GM23338 (cell line): ENCODE results near the gene TSPAN3. TPM values are rescaled to one million over a fixed set of nuclear protein-coding genes. Genes with fewer than 3 reads are reported as not detected.

ENCODE experiments used
- ATAC-seq: fragments of 200-7000 bp; cut with Tn5 transposase; 3 replicates; pipeline ENCODE4 v1.9.1; 2020
- DNase-seq: peaks from one replicate; pipeline ENCODE4 v3.0.0-alpha.2; 2015; ENCODE audit warnings: low spot score
- H2AFZ ChIP-seq: fragments of 200-600 bp; sonication (generic); 2 replicates; pipeline ENCODE4 v1.8.0; 2016; ENCODE audit warnings: antibody characterized with exemption, mild to moderate bottlenecking, moderate library complexity
- H3F3A ChIP-seq: fragments of 200-600 bp; sonication (generic); replicated peaks from 2 replicates; pipeline ENCODE4 v1.8.0; 2017; ENCODE audit warnings: antibody characterized with exemption, mixed run types, low read depth
- H3K27ac ChIP-seq: fragments of 200-600 bp; sonication (generic); 2 replicates; pipeline ENCODE4 v1.6.1; 2016; ENCODE audit warnings: low read depth
- H3K27me3 ChIP-seq: fragments of 200-600 bp; sonication (generic); 2 replicates; pipeline ENCODE4 v1.8.0; 2016; ENCODE audit warnings: mild to moderate bottlenecking, mixed run types, moderate library complexity; ENCODE audit not compliant: insufficient read depth
- H3K36me3 ChIP-seq: fragments of 200-600 bp; sonication (generic); 2 replicates; pipeline ENCODE4 v1.8.0; 2016; ENCODE audit warnings: mild to moderate bottlenecking; ENCODE audit not compliant: insufficient read depth
- H3K4me1 ChIP-seq: fragments of 200-600 bp; sonication (generic); 2 replicates; pipeline ENCODE4 v1.8.0; 2016; ENCODE audit warnings: mild to moderate bottlenecking, moderate library complexity; ENCODE audit not compliant: insufficient read depth
- H3K4me2 ChIP-seq: fragments of 200-600 bp; sonication (generic); 2 replicates; pipeline ENCODE4 v1.7.1; 2017; ENCODE audit warnings: mixed run types
- H3K4me3 ChIP-seq: fragments of 200-600 bp; sonication (generic); 2 replicates; pipeline ENCODE4 v1.6.1; 2016; ENCODE audit warnings: mixed run types
- H3K79me2 ChIP-seq: fragments of 200-600 bp; sonication (generic); replicated peaks from 2 replicates; pipeline ENCODE4 v1.8.0; 2017; ENCODE audit warnings: mild to moderate bottlenecking; ENCODE audit not compliant: insufficient read depth
- H3K9me2 ChIP-seq: fragments of 200-600 bp; sonication (generic); 2 replicates; pipeline ENCODE4 v1.8.0; 2017; ENCODE audit not compliant: insufficient read depth
- H4K20me1 ChIP-seq: fragments of 200-600 bp; sonication (generic); replicated peaks from 2 replicates; pipeline ENCODE4 v1.8.0; 2017; ENCODE audit warnings: mild to moderate bottlenecking; ENCODE audit not compliant: insufficient read depth
- H3K27ac Mint-ChIP-seq: 2 replicates; pipeline ENCODE4 v1.8.0; 2020; ENCODE audit warnings: inconsistent platforms, mild to moderate bottlenecking, moderate library complexity, mixed read lengths
- H3K27me3 Mint-ChIP-seq: 3 replicates; pipeline ENCODE4 v1.8.0; 2022; ENCODE audit warnings: low read depth, mild to moderate bottlenecking, moderate library complexity, mixed read lengths, inconsistent platforms; ENCODE audit not compliant: insufficient read depth, poor library complexity
- H3K36me3 Mint-ChIP-seq: 3 replicates; pipeline ENCODE4 v1.8.0; 2021; ENCODE audit warnings: low read depth, mild to moderate bottlenecking, inconsistent platforms, moderate library complexity, mixed read lengths
- H3K4me1 Mint-ChIP-seq: 3 replicates; pipeline ENCODE4 v1.8.0; 2020; ENCODE audit warnings: mild to moderate bottlenecking, inconsistent platforms, mixed read lengths
- H3K4me3 Mint-ChIP-seq: 3 replicates; pipeline ENCODE4 v1.8.0; 2021; ENCODE audit warnings: moderate library complexity, mild to moderate bottlenecking, inconsistent platforms, mixed read lengths
- H3K9me3 Mint-ChIP-seq: 3 replicates; pipeline ENCODE4 v1.8.0; 2020; ENCODE audit warnings: moderate library complexity, mild to moderate bottlenecking, inconsistent platforms, mixed read lengths
- CREB1 ChIP-seq: fragments of 250-450 bp; sonication (Bioruptor Pico); IDR thresholded peaks from 2 replicates; pipeline ENCODE4 v1.5.0; 2020; ENCODE audit warnings: low read depth, mild to moderate bottlenecking, moderate library complexity
- CTCF ChIP-seq, 2 experiments: fragments of 200-600 bp in 1 of 2; sonication (generic) in 1 of 2; conservative IDR thresholded peaks; 2 replicates each; pipeline versions ENCODE4 v1.5.1 to v1.6.1; 2016 to 2017; ENCODE audit warnings: antibody characterized with exemption in 2 of 2, low read depth in 2 of 2, mild to moderate bottlenecking in 2 of 2, moderate library complexity in 1 of 2
- ETS1 ChIP-seq: IDR thresholded peaks from 2 replicates; pipeline ENCODE4 v1.6.1; 2016; ENCODE audit warnings: antibody characterized with exemption
- EZH2 ChIP-seq: fragments of 200-600 bp; sonication (generic); IDR thresholded peaks from one replicate; pipeline ENCODE4 v1.8.0; 2017; ENCODE audit warnings: antibody characterized with exemption, mild to moderate bottlenecking, low read depth; ENCODE audit not compliant: unreplicated experiment
- EZH2phosphoT487 ChIP-seq: fragments of 200-600 bp; sonication (generic); IDR thresholded peaks from one replicate; pipeline ENCODE4 v1.8.1; 2018; ENCODE audit warnings: antibody characterized with exemption; ENCODE audit not compliant: unreplicated experiment
- JUNB ChIP-seq: IDR thresholded peaks from one replicate; pipeline ENCODE4 v1.6.1; 2016; ENCODE audit warnings: antibody characterized with exemption; ENCODE audit not compliant: unreplicated experiment
- NANOG ChIP-seq: IDR thresholded peaks from 2 replicates; pipeline ENCODE4 v1.6.1; 2016; ENCODE audit warnings: antibody characterized with exemption, borderline replicate concordance
- POLR2AphosphoS5 ChIP-seq: IDR thresholded peaks from 2 replicates; pipeline ENCODE4 v1.6.1; 2016; ENCODE audit warnings: antibody characterized with exemption, low read depth
- REST ChIP-seq: IDR thresholded peaks from one replicate; pipeline ENCODE4 v1.6.1; 2018; ENCODE audit warnings: antibody characterized with exemption; ENCODE audit not compliant: unreplicated experiment
- STAT1 ChIP-seq: IDR thresholded peaks from one replicate; pipeline ENCODE4 v1.6.1; 2016; ENCODE audit warnings: antibody characterized with exemption; ENCODE audit not compliant: unreplicated experiment
- ZNF114 ChIP-seq: fragments of 250-450 bp; sonication (Bioruptor Pico); IDR thresholded peaks from 2 replicates; pipeline ENCODE4 v1.5.0; 2020; ENCODE audit warnings: mild to moderate bottlenecking, moderate library complexity
- ZNF331 ChIP-seq: fragments of 250-450 bp; sonication (Bioruptor Pico); IDR thresholded peaks from 2 replicates; pipeline ENCODE4 v1.5.0; 2020; ENCODE audit warnings: low read depth, mild to moderate bottlenecking, moderate library complexity
- ZNF462 ChIP-seq: fragments of 250-450 bp; sonication (Bioruptor Pico); IDR thresholded peaks from 2 replicates; pipeline ENCODE4 v1.5.0; 2020; ENCODE audit warnings: mild to moderate bottlenecking, moderate library complexity
- polyA plus RNA-seq: library from polyadenylated mRNA; unstranded; fragments of >200 nt; fragmentation: Nextera tagmentation; extraction: Ambion mirVana; gene quantifications from 2 replicates; pipeline ENCODE4 v1.2.1, GENCODE V29; 2016
- total RNA-seq: library from RNA; depleted of rRNA; stranded (reverse); fragments of >200 nt; shearing (Covaris generic); gene quantifications from 2 replicates; pipeline ENCODE4 v1.2.3, GENCODE V29; 2014

Gene TSPAN3
- total and polyA plus RNA-seq, 2 experiments from 2014 or later = 72.5 to 159 TPM

GRCh38 chr15:77004189-77004588 is 66.7 kb downstream of the TSPAN3 start:
- Mint-ChIP-seq H3K27ac (no peak overlapping the region), H3K4me3 (no peak overlapping the region), H3K9me3 (no peaks in the 10 kb centered on the region), H3K27me3 (peaks cover 2% of the 10 kb centered on the region), H3K36me3 (no peaks in the 10 kb centered on the region), H3K4me1 (no peaks in the 10 kb centered on the region)
- H3K79me2 ChIP-seq = no peaks in the 10 kb centered on the region
- no peak for DNase-seq
- no peaks in the 10 kb centered on the region for H4K20me1 ChIP-seq
- no peaks in the 10 kb centered on the region for H3K27me3 ChIP-seq
- H3K4me3 ChIP-seq = no peak overlapping the region
- no peak for ATAC-seq
- H3F3A ChIP-seq = no peaks in the 10 kb centered on the region
- no peak for TF ChIP-seq NANOG
- no peak for TF ChIP-seq POLR2AphosphoS5
- TF ChIP-seq REST = no peak
- no peak for TF ChIP-seq ZNF331 (CRISPR knock-in tag)
- no peak for TF ChIP-seq EZH2
- no peak for TF ChIP-seq ETS1
- TF ChIP-seq ZNF462 = no peak
- no peak for TF ChIP-seq CTCF (conservative IDR thresholded peaks at IDR 0.05; ENCODE audit: low read depth in 2 of 2)
- no peak for TF ChIP-seq ZNF114 (CRISPR knock-in tag)
- no peak for TF ChIP-seq EZH2phosphoT487
- no peak for TF ChIP-seq JUNB
- TF ChIP-seq CREB1 (CRISPR knock-in tag) = no peak
- no peak for TF ChIP-seq STAT1
- no peaks in the 10 kb centered on the region for H3K4me1 ChIP-seq
- H3K27ac ChIP-seq = no peak overlapping the region
- no peaks in the 10 kb centered on the region for H3K9me2 ChIP-seq
- H2AFZ ChIP-seq = no peak overlapping the region
- H3K4me2 ChIP-seq = no peak overlapping the region
- no peaks in the 10 kb centered on the region for H3K36me3 ChIP-seq
